HG02938 (cell line): ENCODE data around the gene GALK1.

ENCODE experiments used
- ATAC-seq: cut with Tn5 transposase; IDR thresholded peaks from one replicate; pipeline ENCODE4 v1.9.1; 2021; ENCODE audit warnings: mild to moderate bottlenecking, moderate library complexity; ENCODE audit not compliant: unreplicated experiment

Gene GALK1

DNA sequence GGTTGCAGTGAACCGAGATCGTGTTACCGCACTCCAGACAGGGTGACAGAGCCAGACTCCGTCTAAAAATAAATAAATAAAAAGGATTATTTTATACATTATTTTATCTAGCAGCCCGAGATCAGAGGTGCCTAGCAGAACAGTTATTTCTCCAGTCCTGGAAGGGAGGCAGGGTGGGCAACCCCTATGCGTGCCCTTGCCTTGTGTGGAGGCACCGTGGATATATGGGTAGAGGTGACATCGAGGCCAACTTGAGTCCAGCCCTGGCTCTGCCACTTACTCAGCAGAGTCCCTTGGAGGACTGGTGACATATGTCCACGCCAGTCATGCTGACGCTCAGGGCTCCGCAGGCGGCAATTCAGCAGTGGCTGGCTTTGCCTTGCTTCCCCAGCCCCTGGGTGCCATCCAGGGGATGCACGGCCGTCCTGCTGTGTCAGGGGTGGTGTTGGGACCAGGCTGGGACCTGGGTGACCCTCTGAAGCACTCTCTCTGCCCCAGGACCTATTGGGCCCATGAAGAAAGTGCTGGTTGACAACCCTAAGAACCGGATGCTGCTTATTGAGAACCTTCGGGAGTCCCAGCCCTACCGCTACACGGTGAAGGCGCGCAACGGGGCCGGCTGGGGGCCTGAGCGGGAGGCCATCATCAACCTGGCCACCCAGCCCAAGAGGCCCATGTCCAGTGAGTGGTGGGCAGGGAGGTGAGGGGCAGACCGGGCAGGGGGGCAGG, 13.2 kb downstream of the GALK1 start:
- ATAC-seq, result no peak

DNA sequence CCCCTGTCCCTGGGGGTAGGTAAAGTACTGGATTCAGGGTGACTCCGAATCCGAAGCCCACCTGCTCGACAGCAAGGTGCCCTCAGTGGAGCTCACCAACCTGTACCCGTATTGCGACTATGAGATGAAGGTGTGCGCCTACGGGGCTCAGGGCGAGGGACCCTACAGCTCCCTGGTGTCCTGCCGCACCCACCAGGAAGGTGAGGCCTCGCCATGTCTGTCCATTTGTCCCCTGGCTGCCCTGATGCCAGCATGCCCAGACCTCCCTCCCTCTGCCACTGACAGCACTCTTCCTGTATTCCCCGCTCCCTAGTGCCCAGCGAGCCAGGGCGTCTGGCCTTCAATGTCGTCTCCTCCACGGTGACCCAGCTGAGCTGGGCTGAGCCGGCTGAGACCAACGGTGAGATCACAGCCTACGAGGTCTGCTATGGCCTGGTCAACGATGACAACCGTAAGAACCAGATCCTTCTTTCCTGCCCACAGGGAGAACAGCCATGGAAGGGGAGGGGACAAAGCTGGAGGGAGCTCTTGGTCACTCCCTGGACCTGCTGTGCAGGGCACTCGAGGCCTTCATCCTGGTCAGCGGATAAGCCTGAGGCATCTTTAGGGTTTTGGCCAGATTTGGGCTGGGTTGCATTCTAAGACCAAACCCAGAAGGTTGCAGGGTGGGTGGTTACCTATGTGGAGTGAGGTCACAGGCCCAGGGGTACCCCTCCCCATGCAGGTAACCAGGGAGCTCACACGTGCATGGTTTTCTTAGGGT, 14.2 kb downstream of the GALK1 start:
- no peak for ATAC-seq

DNA sequence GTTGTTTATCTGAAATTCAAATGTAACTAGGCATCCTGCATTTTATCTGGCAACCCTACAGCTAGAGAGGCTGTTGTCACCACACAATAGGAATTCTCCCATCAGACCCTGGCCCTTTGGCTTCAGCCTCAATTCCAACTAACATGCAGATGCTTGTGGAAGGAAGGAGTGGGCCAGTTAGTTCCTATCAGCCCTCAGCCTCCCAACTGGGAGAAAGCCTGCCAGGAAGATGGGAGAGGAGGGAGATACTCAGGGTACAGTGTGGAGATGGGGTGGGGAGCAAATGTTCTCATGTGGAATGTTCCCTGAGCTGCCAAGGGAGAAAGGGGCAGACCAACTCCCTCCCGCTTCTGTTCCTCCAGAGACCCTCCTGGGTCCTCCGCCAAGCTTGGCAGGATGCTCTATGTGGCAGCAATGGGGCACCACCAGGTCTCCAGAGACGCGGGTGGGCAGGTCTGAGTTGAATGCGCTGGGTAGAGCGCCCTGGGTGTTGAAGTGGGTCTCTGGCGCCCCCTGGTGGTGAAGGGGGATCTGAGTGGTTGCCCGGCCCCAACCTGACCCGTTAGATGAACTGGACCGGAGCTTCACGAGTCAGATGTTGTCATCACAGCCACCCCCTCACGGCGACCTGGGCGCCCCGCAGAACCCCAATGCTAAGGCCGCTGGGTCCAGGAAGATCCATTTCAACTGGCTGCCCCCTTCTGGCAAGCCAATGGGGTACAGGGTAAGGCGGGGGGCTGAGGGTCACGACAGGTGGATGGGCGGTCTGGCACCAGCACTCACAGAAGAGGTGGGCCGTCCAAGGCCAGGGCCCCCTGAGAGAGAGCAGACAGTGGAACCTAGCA, 15.2 kb downstream of the GALK1 start:
- ATAC-seq, result no peak

DNA sequence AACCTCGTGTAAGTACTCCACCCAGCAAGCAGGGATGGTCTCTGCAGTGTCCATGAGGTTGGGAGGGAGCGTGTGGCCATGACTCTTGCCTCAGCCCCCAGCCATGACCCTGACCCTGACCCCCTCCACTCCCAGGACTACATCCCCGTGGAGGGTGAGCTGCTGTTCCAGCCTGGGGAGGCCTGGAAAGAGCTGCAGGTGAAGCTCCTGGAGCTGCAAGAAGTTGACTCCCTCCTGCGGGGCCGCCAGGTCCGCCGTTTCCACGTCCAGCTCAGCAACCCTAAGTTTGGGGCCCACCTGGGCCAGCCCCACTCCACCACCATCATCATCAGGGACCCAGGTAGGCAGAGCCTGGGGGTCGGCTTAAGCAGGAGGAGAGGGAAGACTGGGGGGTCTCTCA, 16.3 kb downstream of the GALK1 start:
- no peak for ATAC-seq

DNA sequence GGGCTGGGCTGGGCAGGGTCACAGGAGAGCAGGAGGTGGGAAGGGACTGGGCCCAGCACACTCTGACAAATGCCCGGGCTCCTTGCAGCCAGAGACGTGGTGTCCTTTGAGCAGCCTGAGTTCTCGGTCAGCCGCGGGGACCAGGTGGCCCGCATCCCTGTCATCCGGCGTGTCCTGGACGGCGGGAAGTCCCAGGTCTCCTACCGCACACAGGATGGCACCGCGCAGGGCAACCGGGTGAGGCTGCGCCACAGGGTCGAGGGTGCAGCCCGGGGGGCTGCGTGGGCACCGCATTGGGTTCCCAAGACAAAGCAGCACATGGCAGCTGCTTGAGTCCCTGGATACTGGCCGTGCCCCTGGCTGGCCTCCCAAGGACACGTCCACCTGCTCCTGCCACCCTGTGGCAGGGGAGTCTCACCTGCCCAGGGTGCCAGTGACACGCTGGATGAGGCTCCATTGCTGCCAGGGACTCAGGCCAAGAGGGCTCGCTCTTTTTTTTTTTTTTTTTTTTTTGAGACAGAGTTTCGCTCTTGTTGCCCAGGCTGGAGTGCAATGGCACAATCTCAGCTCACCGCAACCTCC, 21.3 kb downstream of the GALK1 start:
- ATAC-seq, result no peak

DNA sequence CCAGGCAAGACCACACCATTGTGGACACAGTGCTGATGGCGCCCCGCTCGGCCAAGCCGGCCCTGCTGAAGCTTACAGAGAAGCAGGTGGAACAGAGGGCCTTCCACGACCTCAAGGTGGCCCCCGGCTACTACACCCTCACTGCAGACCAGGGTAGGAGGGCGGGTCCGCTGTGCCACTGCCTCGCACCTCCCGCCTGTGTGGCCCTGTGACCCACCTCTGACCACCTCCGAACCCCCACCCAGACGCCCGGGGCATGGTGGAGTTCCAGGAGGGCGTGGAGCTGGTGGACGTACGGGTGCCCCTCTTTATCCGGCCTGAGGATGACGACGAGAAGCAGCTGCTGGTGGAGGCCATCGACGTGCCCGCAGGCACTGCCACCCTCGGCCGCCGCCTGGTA, 22.7 kb downstream of the GALK1 start:
- ATAC-seq, result no peak

DNA sequence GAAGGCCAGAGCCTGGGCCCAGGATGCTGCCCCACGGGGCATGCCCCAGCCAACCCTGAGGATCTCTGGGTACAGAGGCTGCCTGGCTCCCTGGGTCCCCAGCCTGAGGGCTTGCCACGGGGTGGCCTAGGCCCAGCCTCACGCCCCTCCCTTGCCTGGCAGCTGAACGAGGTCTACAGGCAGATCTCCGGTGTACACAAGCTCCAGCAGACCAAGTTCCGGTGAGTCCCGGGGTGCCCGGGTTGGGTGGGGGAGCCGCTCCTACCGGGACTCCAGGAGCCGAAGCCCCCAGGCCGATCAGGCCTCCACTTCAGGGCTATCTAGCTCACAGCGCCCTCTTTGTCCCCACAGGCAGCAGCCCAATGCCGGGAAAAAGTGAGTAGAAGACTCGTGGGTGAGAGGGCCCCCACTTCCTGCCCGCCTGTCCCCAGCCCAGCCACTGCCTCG, 24.3 kb downstream of the GALK1 start:
- ATAC-seq, result no peak

DNA sequence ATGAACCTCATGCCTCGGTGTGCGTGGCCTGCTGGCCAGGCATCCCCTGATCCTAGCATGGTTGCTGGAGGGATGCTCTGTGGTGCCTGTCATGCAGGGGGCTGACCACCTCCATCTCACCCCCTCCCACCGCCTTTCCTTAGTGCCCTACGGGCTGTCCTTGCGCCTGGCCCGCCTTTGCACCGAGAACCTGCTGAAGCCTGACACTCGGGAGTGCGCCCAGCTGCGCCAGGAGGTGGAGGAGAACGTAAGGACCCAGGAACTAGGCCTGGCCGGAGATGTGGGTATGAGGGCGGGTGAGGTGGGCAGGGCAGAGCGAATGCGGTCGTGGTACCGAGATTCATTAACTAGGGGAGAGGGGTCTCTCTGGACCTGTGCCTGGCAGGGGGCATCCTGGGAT, 24.8 kb downstream of the GALK1 start:
- ATAC-seq, result no peak

DNA sequence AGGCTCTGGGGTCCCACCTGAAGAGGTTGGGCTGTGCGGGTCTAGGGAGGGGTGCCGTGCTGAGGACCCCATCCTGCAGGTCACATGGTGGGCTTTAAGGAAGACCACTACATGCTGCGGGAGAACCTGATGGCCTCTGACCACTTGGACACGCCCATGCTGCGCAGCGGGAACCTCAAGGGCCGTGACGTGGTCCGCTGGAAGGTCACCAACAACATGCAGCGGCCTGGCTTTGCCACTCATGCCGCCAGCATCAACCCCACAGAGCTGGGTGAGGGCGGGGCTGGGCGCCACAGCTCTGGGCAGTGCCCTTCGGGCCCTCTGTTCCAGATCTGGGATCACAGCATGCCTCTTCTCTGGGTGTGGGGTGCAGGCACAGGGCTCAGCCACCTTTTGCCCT, 25.2 kb downstream of the GALK1 start:
- ATAC-seq, result no peak

DNA sequence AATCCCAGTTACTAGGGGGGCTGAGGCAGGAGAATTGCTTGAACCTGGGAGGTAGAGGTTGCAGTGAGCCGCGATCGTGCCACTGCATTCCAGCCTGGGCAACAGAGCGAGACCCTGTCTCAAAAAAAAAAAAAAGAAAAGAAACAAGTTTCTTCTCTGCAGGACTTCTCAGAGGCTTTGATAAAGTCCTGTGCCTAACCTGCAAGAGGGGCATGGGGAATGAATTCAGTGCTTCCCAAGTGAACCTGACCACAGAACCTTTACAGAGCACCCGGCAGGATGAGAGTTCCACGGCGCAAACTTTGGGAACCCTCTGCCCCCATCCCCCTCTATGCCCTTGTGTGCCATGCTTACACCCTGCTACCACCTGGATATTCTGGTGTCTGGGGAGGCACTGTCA, 25.8 kb downstream of the GALK1 start:
- no peak for ATAC-seq

DNA sequence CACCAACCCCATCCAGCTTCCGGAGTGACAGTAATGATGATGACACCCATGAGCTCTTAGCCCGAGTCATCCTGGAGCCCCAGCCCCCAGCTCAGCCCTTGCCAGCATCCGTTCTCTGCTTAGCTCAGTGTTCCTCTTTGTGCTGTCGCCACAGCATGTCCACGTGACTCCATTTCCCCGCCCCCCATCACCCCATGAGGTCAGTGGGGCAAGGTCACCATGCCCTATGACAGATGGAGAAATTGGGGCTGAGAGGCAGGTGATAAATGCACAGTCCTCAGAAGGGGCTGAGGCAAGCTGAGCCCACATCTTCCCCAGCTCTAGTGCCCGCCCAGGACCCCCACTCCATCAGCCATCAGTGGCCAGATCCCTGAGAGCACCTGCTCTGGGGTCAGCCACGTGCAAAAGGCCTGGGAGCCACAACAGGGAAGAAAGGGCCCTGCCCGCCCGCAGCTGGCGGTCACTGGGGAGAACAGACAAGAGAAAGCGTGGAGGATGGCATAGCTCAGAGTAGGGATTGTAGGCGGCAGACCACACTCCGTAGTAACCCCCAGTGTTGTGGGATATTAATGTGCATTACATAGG, 26.7 kb downstream of the GALK1 start:
- ATAC-seq, result no peak

DNA sequence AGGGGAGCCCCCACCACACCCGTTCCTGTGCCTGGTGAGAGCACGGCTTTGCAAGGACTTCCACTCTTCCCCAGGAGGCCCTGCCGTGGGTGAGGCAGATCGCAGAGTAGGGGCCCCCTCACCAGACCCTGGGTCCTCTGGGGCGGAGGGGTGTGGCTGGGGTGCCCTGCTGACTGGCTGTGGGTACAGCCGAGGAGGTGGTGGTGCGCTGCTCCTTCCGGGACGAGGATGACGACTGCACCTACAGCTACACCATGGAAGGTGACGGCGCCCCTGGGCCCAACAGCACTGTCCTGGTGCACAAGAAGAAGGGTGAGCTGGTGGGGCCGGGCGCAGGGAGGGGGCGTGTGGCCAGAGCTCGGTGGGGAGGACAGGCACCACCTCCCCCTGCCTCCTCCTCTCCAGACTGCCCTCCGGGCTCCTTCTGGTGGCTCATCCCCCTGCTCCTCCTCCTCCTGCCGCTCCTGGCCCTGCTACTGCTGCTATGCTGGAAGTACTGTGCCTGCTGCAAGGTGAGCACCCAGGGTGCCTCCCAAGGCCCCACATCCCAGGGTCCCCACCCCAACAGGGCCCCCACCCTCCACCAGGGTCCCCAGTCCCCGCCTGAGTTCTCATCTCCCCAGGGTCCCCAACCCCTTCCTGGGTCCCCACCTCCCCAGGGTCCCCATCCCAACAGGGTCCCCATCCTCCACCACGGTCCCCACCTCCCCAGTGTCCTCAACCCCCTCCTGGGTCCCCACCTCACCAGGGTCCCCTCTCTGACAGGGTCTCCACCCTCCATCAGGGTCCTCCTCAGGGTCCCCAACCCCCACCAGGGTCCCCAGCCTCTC, 27.6 kb downstream of the GALK1 start:
- ATAC-seq, result no peak

DNA sequence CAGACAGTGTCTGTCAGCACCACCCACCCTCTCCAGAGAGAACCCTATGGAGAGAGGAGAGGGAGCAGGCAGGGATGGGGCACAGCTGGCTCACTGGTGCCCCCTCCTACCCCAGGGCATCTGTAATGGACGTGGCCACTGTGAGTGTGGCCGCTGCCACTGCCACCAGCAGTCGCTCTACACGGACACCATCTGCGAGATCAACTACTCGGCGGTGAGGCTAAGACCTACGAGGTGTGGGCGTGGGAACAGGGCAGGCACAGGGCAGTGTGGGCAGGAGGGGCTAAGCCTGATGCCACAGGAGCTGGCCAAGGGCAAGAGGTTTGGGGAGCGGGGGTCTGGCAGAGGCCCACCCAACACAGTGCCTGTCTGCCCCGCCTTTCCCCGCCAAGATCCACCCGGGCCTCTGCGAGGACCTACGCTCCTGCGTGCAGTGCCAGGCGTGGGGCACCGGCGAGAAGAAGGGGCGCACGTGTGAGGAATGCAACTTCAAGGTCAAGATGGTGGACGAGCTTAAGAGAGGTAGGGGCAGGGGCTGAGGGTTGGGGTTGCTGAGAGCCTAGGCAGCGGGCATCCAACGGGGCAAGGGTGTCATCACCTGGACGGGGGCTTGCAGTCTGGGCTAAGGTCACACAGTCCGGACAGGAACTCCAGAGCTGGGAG, 28.7 kb downstream of the GALK1 start:
- ATAC-seq, result no peak

DNA sequence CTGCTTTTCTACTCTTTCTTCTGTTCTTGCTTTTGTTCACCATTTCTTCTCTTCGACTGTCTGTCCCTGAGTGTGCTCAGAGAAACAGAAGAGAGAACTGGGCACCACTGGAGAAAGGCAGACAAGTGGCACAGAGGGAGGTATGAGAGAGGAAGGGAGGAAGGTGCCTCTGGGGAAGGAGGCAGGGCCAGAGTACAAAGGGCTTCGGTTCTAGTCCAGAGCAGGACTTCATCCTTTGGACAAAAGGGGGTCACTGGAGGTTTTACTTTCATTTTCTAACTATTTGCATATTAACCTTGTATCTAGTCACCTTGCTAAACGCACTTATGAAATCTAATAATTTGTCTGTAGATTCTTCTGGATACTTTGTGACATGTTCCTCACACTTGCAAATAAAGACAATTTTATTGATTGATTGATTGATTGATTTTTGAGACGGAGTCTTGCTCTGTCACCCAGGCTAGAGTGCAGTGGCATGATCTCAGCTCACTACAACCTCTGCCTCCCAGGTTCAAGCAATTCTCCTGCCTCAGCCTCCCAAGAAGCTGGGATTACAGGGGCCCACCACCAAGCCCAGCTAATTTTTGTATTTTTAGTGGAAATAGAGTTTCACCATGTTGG, 30.2 kb downstream of the GALK1 start:
- ATAC-seq, result no peak

DNA sequence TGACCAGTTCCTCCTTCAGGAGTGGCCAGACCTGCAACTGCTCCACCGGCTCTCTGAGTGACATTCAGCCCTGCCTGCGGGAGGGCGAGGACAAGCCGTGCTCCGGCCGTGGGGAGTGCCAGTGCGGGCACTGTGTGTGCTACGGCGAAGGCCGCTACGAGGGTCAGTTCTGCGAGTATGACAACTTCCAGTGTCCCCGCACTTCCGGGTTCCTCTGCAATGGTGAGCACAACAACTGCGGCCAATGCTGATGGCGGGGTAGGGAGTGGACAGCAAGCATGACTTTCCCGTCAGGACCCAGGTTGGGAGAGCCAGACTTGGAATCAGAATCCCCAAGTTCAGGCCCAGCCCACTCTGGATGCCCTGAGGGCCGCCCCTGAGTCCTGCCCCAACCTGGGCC, 31.5 kb downstream of the GALK1 start:
- no peak for ATAC-seq

DNA sequence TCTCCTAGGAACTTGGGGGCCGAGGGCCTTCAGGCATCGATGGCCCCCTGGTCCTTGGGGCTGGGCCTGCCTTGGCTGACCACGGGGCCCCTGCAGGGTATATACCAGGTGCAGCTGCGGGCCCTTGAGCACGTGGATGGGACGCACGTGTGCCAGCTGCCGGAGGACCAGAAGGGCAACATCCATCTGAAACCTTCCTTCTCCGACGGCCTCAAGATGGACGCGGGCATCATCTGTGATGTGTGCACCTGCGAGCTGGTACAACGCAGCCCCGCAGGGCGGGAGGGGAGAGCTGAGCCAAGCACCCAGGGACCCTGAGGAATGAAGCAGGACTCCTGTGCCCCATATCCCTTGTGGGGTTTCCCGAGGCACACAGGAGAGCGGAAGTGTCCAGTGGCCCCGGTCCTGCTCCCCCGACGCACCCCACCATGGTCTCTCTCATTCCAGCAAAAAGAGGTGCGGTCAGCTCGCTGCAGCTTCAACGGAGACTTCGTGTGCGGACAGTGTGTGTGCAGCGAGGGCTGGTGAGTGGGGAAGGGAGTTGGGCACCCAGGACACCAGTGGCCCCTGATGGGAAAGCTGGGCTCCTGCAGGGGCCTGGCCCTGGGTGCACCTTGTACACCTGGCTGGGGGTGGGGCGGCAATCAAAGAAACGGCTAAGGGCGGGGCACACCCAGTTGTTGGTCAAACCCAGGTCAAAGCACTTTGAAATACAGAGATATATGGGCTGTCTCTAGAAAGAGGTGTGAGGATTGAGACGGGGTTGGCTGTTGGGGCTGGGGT, 33.1 kb downstream of the GALK1 start:
- no peak for ATAC-seq

DNA sequence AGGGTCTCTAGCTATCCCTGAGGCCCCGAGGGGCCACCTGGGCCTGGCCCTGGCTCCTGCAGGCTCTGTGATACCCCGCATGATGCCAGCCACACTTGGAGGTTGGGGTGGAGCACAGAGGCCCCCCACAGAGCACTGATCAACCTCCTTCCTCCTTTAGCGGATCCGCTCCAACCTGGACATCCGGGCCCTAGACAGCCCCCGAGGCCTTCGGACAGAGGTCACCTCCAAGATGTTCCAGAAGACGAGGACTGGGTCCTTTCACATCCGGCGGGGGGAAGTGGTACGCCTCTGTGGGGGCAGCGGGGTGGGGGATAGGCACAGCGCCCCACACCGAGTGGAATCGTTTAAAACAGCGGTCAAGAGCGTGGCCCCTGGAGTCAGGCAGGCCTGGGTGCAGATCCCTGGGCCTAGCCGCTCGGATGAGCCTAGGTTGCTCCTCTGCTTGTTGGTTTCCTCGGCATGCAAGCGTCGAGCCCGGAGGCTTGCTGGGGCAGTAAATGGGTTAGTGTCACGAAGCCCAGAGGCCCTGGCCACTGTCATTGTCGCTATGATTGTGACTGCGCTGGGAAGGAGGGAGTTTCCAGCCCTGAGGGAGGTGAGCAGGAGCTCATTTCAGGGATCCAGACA, 33.8 kb downstream of the GALK1 start:
- no peak for ATAC-seq

DNA sequence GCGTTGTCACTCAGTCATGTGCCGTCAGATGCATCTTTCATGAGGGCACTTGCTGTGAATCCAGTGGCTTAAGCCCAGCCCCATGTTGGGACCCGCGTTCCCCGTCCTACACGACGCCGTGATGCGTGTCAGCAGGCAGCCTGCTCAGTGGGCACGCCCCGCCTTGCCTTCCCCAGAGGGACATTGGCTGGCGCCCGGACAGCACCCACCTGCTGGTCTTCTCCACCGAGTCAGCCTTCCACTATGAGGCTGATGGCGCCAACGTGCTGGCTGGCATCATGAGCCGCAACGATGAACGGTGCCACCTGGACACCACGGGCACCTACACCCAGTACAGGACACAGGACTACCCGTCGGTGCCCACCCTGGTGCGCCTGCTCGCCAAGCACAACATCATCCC, 34.9 kb downstream of the GALK1 start:
- no peak for ATAC-seq
